ENCODE results near the gene DNAJC5G.

Gene DNAJC5G

DNA sequence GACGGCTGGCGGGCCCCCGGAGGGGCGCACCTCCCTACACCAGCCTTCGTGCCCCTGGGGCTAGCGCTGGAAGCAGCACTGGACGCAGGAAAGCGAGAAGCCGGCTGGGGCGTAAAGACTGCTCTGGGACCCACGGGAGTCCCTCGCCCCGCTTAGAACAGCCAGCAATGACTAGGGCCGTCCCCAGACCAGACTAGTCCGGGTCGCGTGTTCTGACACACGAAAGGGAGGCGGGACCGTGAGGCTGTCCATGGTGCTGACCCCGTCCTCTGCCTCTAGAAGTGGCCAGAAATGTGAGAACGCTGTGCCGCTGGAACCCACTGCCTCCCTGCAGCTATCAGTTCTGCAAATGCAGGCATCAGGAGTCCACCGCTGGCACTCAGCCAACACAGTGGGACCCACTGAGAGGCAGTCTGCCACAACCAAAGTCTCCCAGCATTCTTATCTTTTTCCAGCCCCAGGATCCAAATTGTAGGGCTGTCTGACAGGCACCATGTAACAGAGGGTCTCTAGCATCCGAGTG is 33.2 kb downstream of the DNAJC5G start, which contains the start of gene UCN:
UCN (minus strand) TSS at position 87 of the 523 bp plus-strand sequence. CDS start 550 bp downstream, outside the sequence.
- Histone ChIP-seq H3F3A (ENCODE audit: insufficient read depth, low read length) (no peaks in the 10 kb centered on the region), H4K20me1 (ENCODE audit: insufficient read depth, low read length) (no peaks in the 10 kb centered on the region), H3K9me2 (replicated peaks; ENCODE audit: insufficient read depth, low read length) (no peaks in the 10 kb centered on the region), H3K4me3 (ENCODE audit: low read length) (no peak within 1 kb of the TSS), H3K4me2 (ENCODE audit: low read depth, low read length) (no peak within 1 kb of the TSS), H3K27ac (ENCODE audit: low read length) (no peak within 1 kb of the TSS), H3K9me3 (replicated peaks; ENCODE audit: insufficient read depth, low read length) (no peaks in the 10 kb centered on the region), H2AFZ (ENCODE audit: low read length) (no peak within 1 kb of the TSS), H3K27me3 (replicated peaks; ENCODE audit: insufficient read depth, low read length) (no peaks in the 10 kb centered on the region), H3K36me3 (replicated peaks; ENCODE audit: insufficient read depth, low read length) (no peaks in the 10 kb centered on the region), H3K4me1 (ENCODE audit: low read length) (no peaks in the 10 kb centered on the region), H3K79me2 (ENCODE audit: low read length) (no peaks in the 10 kb centered on the region), H3K9ac (ENCODE audit: low read length) (no peak within 1 kb of the TSS)
- TF ChIP-seq EZH2 (optimal IDR thresholded peaks at IDR 0.05; ENCODE audit: low read depth, low read length), result no peak
- TF ChIP-seq EZH2phosphoT487 (IDR thresholded peaks at IDR 0.05; ENCODE audit: low read length), result no peak
- TF ChIP-seq CTCF (IDR thresholded peaks at IDR 0.05; ENCODE audit: low read length), result no peak
- no peak for DNase-seq

DNA sequence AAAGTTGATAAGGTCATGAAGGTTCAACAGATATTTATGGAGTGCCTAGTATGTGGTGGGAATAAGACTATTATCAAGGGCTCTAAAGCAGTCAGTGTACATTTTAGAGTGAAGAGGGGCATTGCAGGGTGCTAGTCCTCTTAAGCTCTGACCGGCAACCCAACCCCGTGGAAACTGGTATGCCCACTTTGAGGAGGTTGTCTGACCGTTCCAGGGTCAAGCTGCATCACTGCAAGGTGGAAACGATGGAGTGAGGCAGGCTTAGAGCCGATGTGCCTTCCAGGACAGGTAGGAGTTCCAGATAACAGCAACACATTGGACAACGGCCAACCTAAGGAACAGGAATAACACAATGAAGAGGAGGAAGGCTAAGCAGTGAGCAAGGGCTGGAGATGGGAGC is 34.4 kb downstream of the DNAJC5G start:
- H2AFZ ChIP-seq (ENCODE audit: low read length), result no peak overlapping the region
- no peak overlapping the region for H3K4me3 ChIP-seq (ENCODE audit: low read length)
- DNase-seq, result no peak
- no peaks in the 10 kb centered on the region for H3K9me3 ChIP-seq (replicated peaks; ENCODE audit: insufficient read depth, low read length)
- H3K27me3 ChIP-seq (replicated peaks; ENCODE audit: insufficient read depth, low read length), result no peaks in the 10 kb centered on the region
- no peaks in the 10 kb centered on the region for H3F3A ChIP-seq (ENCODE audit: insufficient read depth, low read length)
- no peaks in the 10 kb centered on the region for H3K9me2 ChIP-seq (replicated peaks; ENCODE audit: insufficient read depth, low read length)
- no peaks in the 10 kb centered on the region for H3K36me3 ChIP-seq (replicated peaks; ENCODE audit: insufficient read depth, low read length)
- no peak overlapping the region for H3K27ac ChIP-seq (ENCODE audit: low read length)
- no peak overlapping the region for H3K4me2 ChIP-seq (ENCODE audit: low read depth, low read length)
- no peaks in the 10 kb centered on the region for H3K79me2 ChIP-seq (ENCODE audit: low read length)
- H3K4me1 ChIP-seq (ENCODE audit: low read length), result no peaks in the 10 kb centered on the region
- TF ChIP-seq EZH2 (optimal IDR thresholded peaks at IDR 0.05; ENCODE audit: low read depth, low read length) (no peak), CTCF (IDR thresholded peaks at IDR 0.05; ENCODE audit: low read length) (no peak), EZH2phosphoT487 (IDR thresholded peaks at IDR 0.05; ENCODE audit: low read length) (no peak)
- no peak overlapping the region for H3K9ac ChIP-seq (ENCODE audit: low read length)
- H4K20me1 ChIP-seq (ENCODE audit: insufficient read depth, low read length), result no peaks in the 10 kb centered on the region

GRCh38 chr2:27312152-27312551 is 36.9 kb downstream of the DNAJC5G start:
- Histone ChIP-seq H3K4me2 (ENCODE audit: low read depth, low read length) (no peak overlapping the region), H3K36me3 (replicated peaks; ENCODE audit: insufficient read depth, low read length) (no peaks in the 10 kb centered on the region)

More at GRCh38 chr2:27312152-27312551, 36.9 kb downstream of the DNAJC5G start:
- no peaks in the 10 kb centered on the region for H3K4me1 ChIP-seq (ENCODE audit: low read length)
- no peak overlapping the region for H3K4me3 ChIP-seq (ENCODE audit: low read length)
- no peaks in the 10 kb centered on the region for H4K20me1 ChIP-seq (ENCODE audit: insufficient read depth, low read length)
- no peaks in the 10 kb centered on the region for H3K27me3 ChIP-seq (replicated peaks; ENCODE audit: insufficient read depth, low read length)
- no peak overlapping the region for H2AFZ ChIP-seq (ENCODE audit: low read length)
- H3F3A ChIP-seq (ENCODE audit: insufficient read depth, low read length), result no peaks in the 10 kb centered on the region
- H3K9ac ChIP-seq (ENCODE audit: low read length), result no peak overlapping the region
- TF ChIP-seq EZH2phosphoT487 (IDR thresholded peaks at IDR 0.05; ENCODE audit: low read length), result no peak
- TF ChIP-seq CTCF (IDR thresholded peaks at IDR 0.05; ENCODE audit: low read length), result no peak
- no peak for TF ChIP-seq EZH2 (optimal IDR thresholded peaks at IDR 0.05; ENCODE audit: low read depth, low read length)
- H3K79me2 ChIP-seq (ENCODE audit: low read length), result no peaks in the 10 kb centered on the region
- H3K9me3 ChIP-seq (replicated peaks; ENCODE audit: insufficient read depth, low read length), result no peaks in the 10 kb centered on the region
- DNase-seq, result no peak
- no peak overlapping the region for H3K27ac ChIP-seq (ENCODE audit: low read length)
- H3K9me2 ChIP-seq (replicated peaks; ENCODE audit: insufficient read depth, low read length), result no peaks in the 10 kb centered on the region
